NCI-H460 (cell line): ENCODE measurements around the gene MSRB2. TPM values are rescaled to one million over a fixed set of nuclear protein-coding genes. Genes with fewer than 3 reads are reported as not detected.

Source experiments
- DNase-seq: peaks from one replicate; pipeline ENCODE4 v3.0.0-alpha.2; 2016; ENCODE audit warnings: low read depth; ENCODE audit errors: extremely low read depth
- small RNA-seq, 2 experiments: library from RNA; depleted of rRNA; stranded (forward); fragments of <200 nt; gene quantifications; one replicate each; pipeline ENCODE3, GENCODE V24; 2014
- total RNA-seq: library from RNA; depleted of rRNA; stranded (reverse); fragments of >200 nt; shearing (Covaris generic); gene quantifications from 2 replicates; pipeline ENCODE4 v1.2.3, GENCODE V29; 2014; rRNA removed

Gene MSRB2
- total RNA-seq, 1 experiment from 2014 or later: 10.1 TPM

GRCh38 chr10:23157239-23157681, 61.9 kb downstream of the MSRB2 start:
- DNase-seq: no peak

- peak; percentile 15 for DNase-seq
Observed at GRCh38 chr10:23157691-23158369, 62.5 kb downstream of the MSRB2 start.

GRCh38 chr10:23158370-23158769, 63.0 kb downstream of the MSRB2 start:
- peak; percentile 48 for DNase-seq

- DNase-seq: peak; percentile 7
Observed at GRCh38 chr10:23171232-23171876, 76.0 kb downstream of the MSRB2 start.

Small RNA genes lying within 50 kb of the gene (small RNA-seq; reads per million reads assigned to genes)
- gene RF00561: 0 reads per million in 2 experiments

Other genes with a start within 250 kb of the MSRB2 start
- 0.25 TPM in 1 of 2 replicates, not detected in the other for gene ARMC3, start 167.5 kb upstream of the MSRB2 start, total RNA-seq
- gene PTF1A, start 96.7 kb downstream of the MSRB2 start, total RNA-seq: not detected in 2 replicates
- 0.09 TPM in 1 of 2 replicates, not detected in the other for gene C10orf67, start 249.2 kb downstream of the MSRB2 start, total RNA-seq